ENCODE data around the gene COL24A1. TPM values are rescaled to one million over a fixed set of nuclear protein-coding genes. Genes with fewer than 3 reads are reported as not detected.

The COL24A1 gene
- total RNA-seq, 1 donor = 0.84 TPM

DNA sequence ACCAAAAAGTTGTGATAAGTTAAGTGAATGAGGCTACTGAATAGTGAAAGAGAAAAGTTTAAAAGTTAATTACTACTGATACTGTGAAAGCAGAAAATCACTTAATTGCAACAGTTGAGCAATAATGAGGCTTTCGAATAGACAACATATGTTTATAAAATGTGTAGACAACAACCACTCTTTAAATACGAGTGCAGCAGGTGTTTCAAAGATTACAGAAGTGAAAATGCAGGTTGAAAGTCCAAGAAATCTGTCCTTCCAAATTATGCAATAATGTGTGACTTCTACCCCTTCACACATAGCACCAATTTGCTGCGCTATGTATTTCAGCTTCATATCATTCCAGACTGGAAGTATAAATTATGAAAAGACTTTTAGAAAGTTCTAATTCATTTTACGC, 213.0 kb downstream of the COL24A1 start:
- Histone ChIP-seq H3K27me3 (ENCODE audit: insufficient read depth, low read length) (no peaks in the 10 kb centered on the region), H3K4me3 (ENCODE audit: low read length) (no peak overlapping the region), H3K9me3 (ENCODE audit: low read depth, low read length) (no peaks in the 10 kb centered on the region), H3K4me1 (ENCODE audit: insufficient read depth, low read length) (no peaks in the 10 kb centered on the region)

DNA sequence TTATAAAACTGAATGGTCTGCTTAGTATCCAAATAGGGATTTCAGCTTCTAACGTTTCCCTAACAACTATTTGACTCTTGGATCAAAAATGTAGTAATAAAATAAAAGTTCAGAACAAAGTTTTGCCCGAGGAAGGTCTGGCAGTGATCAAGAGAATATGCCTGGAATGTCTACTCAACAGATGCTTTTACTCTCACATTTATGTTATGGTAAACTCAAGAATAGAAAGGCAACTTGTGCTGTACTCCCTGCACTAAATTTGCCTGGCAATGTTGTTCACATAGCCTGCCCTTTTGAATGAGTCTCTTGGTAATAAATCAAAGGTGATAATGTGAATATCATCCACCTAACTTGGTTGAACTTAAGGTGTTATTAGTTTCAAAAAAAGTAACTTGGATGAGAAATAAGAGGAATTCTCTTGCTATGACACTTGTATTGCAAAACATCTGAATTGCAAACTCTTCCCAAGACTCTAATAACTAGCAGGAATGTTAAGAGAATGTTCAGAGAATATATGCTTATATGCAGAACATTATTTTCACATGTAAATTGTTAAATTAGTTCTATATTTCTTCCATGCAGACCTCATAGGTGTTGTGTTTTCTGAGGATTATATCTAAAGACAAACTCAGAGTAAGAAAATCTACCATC, 215.8 kb downstream of the COL24A1 start:
- no peaks in the 10 kb centered on the region for H3K27me3 ChIP-seq (ENCODE audit: insufficient read depth, low read length)
- H3K4me3 ChIP-seq (ENCODE audit: low read length) = no peak overlapping the region
- H3K9me3 ChIP-seq (ENCODE audit: low read depth, low read length) = no peaks in the 10 kb centered on the region
- H3K4me1 ChIP-seq (ENCODE audit: insufficient read depth, low read length) = no peaks in the 10 kb centered on the region

DNA sequence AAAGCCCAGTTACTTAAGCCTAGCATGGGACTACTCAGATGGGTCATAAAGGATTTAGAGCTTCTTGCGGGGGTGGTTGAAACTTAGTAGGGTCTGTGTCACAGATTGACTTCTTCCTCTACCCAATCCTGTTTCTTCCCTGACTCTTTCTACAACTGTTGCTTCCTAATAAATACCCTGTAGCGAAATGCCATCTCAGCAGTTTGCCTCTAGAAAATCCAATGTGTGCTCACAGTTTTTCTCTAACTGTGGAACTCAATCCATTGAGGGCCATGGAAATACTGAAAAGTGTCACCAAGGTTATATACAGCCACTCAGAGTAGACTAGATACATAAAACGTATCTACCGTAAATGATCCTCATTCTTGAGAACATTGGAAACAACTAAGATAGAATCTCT, 217.7 kb downstream of the COL24A1 start:
- Histone ChIP-seq H3K27me3 (ENCODE audit: insufficient read depth, low read length) (no peaks in the 10 kb centered on the region), H3K4me1 (ENCODE audit: insufficient read depth, low read length) (no peaks in the 10 kb centered on the region), H3K4me3 (ENCODE audit: low read length) (no peak overlapping the region), H3K9me3 (ENCODE audit: low read depth, low read length) (no peaks in the 10 kb centered on the region)

DNA sequence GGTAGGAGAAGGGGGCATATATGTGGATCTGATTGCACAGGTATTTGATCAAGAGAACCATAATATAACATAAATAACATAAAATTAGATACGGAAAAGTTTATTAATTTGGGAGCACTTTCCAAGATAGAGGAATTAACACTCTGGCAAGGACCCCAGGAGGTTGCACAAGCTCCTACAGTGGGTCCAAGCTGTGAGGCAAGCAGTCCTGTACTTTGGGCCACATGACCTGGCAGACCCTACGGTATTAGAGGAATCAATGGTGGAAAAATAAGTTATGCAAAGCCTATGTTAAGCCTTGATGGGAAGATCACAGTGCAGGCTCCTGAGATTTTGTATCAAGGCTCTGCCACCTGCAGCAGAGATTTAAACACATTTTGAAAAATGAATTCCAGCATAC, 220.1 kb downstream of the COL24A1 start:
- no peak overlapping the region for H3K4me3 ChIP-seq (ENCODE audit: low read length)
- H3K27me3 ChIP-seq (ENCODE audit: insufficient read depth, low read length) = no peaks in the 10 kb centered on the region

DNA sequence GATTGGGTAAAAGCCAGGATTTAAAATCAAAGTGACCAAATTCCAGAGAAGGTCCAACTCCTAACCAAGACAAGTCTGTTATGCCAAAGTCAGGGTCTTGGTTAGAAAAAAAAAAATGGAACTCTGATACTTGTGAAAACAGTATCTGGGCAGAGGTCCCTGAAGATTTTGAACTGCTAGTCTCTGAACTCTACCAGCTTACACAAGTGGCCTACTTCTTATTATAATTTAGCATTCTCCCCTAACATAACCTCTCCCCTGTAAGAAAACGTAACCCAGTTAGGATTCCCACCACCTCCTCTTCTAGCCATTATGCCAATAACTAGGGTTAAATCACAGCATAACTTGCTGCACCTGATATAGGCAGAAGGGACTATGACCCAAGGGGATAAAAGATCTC, 220.5 kb downstream of the COL24A1 start:
- no peak overlapping the region for H3K4me3 ChIP-seq (ENCODE audit: low read length)
- no peaks in the 10 kb centered on the region for H3K4me1 ChIP-seq (ENCODE audit: insufficient read depth, low read length)
- no peaks in the 10 kb centered on the region for H3K9me3 ChIP-seq (ENCODE audit: low read depth, low read length)
- H3K27me3 ChIP-seq (ENCODE audit: insufficient read depth, low read length) = no peaks in the 10 kb centered on the region

More for the DNA sequence above, 220.1 kb downstream of the COL24A1 start:
- no peaks in the 10 kb centered on the region for H3K9me3 ChIP-seq (ENCODE audit: low read depth, low read length)
- H3K4me1 ChIP-seq (ENCODE audit: insufficient read depth, low read length) = no peaks in the 10 kb centered on the region

DNA sequence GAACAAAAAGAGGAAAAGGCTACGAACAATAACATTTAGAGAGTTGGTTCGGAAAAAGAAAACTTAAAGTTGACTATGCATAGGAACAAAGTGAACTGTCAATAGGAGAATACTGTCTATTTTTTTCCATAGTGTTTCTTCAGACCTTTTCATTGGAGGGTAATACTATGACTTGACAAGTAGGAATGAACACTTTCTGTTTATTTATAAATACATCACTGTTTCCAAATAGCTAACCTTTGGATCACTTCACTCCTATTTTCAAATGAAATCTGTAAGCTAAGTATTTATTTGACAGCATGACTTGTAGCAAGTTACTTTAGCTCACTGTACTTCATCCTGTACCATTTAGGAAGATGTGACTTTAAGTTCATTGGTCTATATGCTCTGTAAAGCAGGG, 221.3 kb downstream of the COL24A1 start:
- Histone ChIP-seq H3K9me3 (ENCODE audit: low read depth, low read length) (no peaks in the 10 kb centered on the region), H3K4me3 (ENCODE audit: low read length) (no peak overlapping the region), H3K4me1 (ENCODE audit: insufficient read depth, low read length) (no peaks in the 10 kb centered on the region), H3K27me3 (ENCODE audit: insufficient read depth, low read length) (no peaks in the 10 kb centered on the region)

DNA sequence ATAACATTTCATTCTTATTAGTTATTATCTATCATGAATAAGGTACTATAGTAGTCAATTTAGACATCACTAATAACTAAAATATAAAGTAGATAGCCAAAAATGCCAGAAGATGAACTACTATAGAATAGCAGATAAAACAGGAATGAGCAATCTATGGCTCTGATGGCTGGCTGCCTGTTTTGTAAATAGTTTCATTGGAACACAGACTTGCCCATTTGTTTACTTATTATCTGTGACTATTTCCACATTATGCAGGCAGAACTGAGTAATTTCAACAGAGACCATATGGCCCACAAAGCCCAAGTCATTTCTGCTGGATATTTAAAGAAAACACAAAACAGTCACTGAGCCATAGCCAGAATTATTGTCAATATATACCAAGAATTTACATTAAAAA, 222.1 kb downstream of the COL24A1 start:
- Histone ChIP-seq H3K27me3 (ENCODE audit: insufficient read depth, low read length) (no peaks in the 10 kb centered on the region), H3K9me3 (ENCODE audit: low read depth, low read length) (no peaks in the 10 kb centered on the region), H3K4me3 (ENCODE audit: low read length) (no peak overlapping the region), H3K4me1 (ENCODE audit: insufficient read depth, low read length) (no peaks in the 10 kb centered on the region)

DNA sequence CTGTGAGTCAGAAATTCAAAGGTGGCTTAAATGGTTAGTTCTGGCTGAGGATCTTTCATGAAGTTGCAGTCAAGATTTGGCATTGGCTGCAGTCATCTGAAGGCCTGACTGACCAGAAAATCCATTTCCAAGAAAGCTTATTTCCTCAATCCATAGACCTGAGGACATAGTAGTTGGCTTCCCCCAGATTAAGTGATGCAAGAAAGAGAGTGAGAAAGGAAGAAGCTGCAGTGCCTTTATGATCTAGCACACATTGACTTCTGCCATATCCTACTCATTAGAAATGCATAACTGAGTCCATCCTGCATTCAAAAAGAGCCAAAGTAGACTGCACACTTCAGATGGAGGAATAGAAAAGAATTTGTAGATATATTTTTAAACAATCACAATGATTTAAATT, 222.6 kb downstream of the COL24A1 start:
- Histone ChIP-seq H3K9me3 (ENCODE audit: low read depth, low read length) (no peaks in the 10 kb centered on the region), H3K27me3 (ENCODE audit: insufficient read depth, low read length) (no peaks in the 10 kb centered on the region), H3K4me3 (ENCODE audit: low read length) (no peak overlapping the region), H3K4me1 (ENCODE audit: insufficient read depth, low read length) (no peaks in the 10 kb centered on the region)

DNA sequence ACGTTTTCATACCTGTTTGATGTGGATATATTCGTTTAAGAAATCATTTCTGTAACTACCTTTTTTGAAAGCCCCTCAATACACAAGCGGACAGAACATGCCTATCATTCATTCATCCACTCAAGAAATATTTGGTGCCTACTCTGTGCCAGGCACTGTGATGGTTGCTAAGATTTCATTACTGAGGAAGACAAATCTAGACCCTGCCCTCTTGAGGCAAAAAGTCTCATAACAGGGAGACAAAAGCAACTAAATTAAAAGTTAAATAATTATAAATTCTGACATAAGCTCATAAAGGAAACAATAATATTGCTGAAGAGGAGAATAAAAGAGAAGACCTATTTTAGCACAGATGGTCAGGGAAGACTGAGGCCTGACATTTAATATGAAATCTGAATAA, 244.8 kb downstream of the COL24A1 start:
- H3K27me3 ChIP-seq (ENCODE audit: insufficient read depth, low read length) = no peaks in the 10 kb centered on the region
- no peaks in the 10 kb centered on the region for H3K4me1 ChIP-seq (ENCODE audit: insufficient read depth, low read length)
- no peaks in the 10 kb centered on the region for H3K9me3 ChIP-seq (ENCODE audit: low read depth, low read length)
- H3K4me3 ChIP-seq (ENCODE audit: low read length) = no peak overlapping the region

DNA sequence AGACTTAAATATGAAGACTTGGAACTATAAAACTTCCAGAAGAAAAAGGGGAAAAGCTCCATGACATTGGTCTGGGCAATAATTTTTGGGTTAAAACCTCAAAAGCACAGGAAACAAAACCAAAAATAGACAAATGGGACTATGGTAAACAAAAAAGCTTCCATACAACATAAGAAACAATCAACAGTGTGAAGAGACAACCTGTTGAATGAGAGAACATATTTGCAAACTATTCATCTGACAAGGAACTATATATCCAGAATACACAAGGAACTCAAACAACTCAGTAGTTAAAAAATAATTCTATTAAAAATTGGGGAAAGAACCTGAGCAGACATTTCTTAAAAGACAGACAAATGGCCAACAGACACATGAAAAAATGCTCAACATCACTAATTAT, 255.7 kb downstream of the COL24A1 start:
- Histone ChIP-seq H3K4me3 (ENCODE audit: low read length) (no peak overlapping the region), H3K27me3 (ENCODE audit: insufficient read depth, low read length) (no peaks in the 10 kb centered on the region), H3K4me1 (ENCODE audit: insufficient read depth, low read length) (no peaks in the 10 kb centered on the region), H3K9me3 (ENCODE audit: low read depth, low read length) (no peaks in the 10 kb centered on the region)

DNA sequence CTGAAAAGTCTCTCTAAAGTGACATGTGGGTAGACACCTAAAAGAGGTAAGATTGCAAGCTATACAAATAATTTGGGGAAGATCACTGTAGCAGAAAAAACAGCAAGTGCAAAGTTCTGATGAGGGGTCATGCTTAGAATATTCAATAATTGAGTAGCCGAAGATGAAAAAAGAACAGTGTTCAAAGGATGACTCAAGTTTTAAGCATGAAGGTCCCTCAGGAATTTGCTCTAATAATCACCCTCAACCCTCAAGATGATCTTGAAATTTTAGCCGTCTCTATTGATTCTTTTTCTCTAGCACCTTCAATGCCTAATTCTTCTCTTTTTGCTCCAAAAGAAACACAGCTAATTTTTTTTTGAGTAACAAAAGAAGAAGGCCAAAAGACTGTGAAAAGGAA, 257.7 kb downstream of the COL24A1 start:
- no peaks in the 10 kb centered on the region for H3K27me3 ChIP-seq (ENCODE audit: insufficient read depth, low read length)
- H3K9me3 ChIP-seq (ENCODE audit: low read depth, low read length) = no peaks in the 10 kb centered on the region
- no peak overlapping the region for H3K4me3 ChIP-seq (ENCODE audit: low read length)
- no peaks in the 10 kb centered on the region for H3K4me1 ChIP-seq (ENCODE audit: insufficient read depth, low read length)

DNA sequence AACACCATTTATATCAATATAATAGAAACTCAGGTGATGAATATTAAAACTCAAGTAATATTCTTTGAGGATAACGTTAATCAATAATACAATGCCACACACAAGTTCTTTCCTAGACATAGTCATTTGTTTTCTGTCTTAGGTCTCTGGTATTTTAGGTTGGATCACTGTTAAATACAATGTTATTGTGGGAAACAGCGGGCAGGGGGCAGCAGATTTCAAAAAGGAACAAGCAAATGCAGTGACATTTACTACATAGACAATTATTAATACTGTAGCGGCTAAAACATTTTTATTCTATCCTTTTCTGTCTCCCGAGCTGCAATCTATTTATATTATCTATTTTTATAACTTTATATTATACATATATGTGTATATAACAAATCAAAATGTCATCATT, 261.9 kb downstream of the COL24A1 start:
- no peaks in the 10 kb centered on the region for H3K27me3 ChIP-seq (ENCODE audit: insufficient read depth, low read length)
- no peaks in the 10 kb centered on the region for H3K9me3 ChIP-seq (ENCODE audit: low read depth, low read length)
- H3K4me3 ChIP-seq (ENCODE audit: low read length) = no peak overlapping the region
- no peaks in the 10 kb centered on the region for H3K4me1 ChIP-seq (ENCODE audit: insufficient read depth, low read length)

DNA sequence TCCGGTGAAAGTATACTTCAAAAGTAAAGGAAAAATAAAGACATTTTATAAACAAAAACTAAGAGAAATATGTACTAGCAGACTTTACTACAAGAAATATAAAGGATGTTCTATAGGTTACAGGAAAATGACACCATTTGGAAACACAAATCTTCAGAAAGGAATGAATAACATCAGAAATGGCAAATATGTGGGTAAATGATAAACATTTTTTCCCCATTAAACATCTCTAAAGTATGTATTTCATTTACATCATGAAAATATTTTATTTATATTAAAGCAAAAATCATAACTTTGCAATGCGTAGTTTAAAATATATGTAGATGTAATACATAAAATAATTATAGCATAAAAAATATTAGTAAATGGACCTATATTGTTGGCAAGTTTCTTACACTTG, 264.2 kb downstream of the COL24A1 start:
- H3K9me3 ChIP-seq (ENCODE audit: low read depth, low read length) = no peaks in the 10 kb centered on the region
- H3K4me1 ChIP-seq (ENCODE audit: insufficient read depth, low read length) = no peaks in the 10 kb centered on the region
- H3K4me3 ChIP-seq (ENCODE audit: low read length) = no peak overlapping the region
- H3K27me3 ChIP-seq (ENCODE audit: insufficient read depth, low read length) = no peaks in the 10 kb centered on the region

DNA sequence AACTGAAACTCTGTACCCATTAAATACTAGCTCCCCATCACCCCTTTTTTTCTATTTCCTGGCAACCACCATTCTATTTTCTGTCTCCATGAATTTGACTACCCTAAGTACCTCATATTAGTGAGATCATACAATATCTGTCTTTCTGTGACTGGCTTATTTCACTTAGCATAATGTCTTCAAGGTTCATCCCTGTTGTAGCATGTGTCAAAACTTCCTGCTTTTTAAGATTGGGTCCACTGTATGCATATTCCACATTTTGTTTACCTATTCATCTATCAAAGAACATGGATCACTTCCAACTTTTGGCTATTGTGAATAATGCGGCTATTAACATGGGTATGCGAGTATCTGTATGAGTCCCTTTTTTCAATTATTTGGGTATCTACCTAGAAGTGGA, 266.7 kb downstream of the COL24A1 start:
- no peaks in the 10 kb centered on the region for H3K27me3 ChIP-seq (ENCODE audit: insufficient read depth, low read length)
- no peaks in the 10 kb centered on the region for H3K9me3 ChIP-seq (ENCODE audit: low read depth, low read length)
- H3K4me3 ChIP-seq (ENCODE audit: low read length) = no peak overlapping the region
- H3K4me1 ChIP-seq (ENCODE audit: insufficient read depth, low read length) = no peaks in the 10 kb centered on the region

DNA sequence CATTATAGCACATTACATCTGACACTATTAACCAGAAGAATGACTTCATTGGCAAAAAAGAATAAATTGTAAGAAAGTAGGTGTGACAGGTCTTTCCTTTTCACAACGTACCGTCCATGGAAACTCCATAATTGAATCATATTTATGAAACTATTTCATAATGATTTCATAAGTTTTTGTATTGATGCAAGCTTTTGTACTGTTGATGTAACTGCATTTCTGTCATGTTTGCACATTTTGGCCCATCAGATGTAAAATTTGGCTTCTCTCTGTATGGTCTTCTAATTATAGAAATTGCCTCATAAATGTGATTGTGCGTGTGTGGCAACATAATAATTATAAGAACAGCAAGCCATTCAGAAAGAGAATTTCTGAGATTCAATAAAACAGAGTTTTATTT, 267.7 kb downstream of the COL24A1 start:
- H3K4me1 ChIP-seq (ENCODE audit: insufficient read depth, low read length) = no peaks in the 10 kb centered on the region
- H3K27me3 ChIP-seq (ENCODE audit: insufficient read depth, low read length) = no peaks in the 10 kb centered on the region
- H3K9me3 ChIP-seq (ENCODE audit: low read depth, low read length) = no peaks in the 10 kb centered on the region
- H3K4me3 ChIP-seq (ENCODE audit: low read length) = no peak overlapping the region

DNA sequence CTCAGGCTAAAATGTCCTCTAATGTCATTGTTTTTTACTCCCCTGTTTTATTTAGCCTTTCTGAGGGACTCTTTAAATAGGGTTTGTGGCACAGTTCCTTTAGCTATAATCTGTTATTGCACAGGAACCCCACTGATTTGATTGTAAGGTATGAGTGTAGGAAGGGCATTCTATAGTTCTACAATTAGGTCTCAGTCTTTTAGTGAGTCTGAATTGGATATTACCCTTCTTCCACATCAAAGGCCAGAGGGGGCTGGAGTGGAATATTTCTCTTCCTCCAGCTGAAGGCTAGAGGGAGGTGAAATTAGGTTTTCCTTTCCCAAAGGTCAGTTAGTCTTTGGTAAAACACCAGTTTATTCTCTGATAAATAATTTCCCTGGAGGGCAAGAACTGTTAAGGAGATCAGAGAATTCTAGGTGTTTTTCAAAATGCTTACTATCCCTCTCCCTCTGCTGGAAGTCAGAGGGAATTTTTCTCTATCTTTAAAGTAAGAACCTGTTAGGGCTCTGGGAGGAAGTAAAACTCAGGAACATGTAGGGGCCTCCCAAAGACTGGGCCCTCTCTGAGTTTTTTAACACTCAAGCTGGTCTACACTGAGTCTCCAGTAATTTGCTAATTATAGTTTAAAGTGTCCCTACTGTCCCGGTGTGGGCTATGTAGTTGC, 272.1 kb downstream of the COL24A1 start:
- H3K4me1 ChIP-seq (ENCODE audit: insufficient read depth, low read length) = no peaks in the 10 kb centered on the region
- H3K4me3 ChIP-seq (ENCODE audit: low read length) = no peak overlapping the region
- H3K9me3 ChIP-seq (ENCODE audit: low read depth, low read length) = no peaks in the 10 kb centered on the region
- H3K27me3 ChIP-seq (ENCODE audit: insufficient read depth, low read length) = no peaks in the 10 kb centered on the region

Measured in mononuclear cell (primary cell).